DMS114 treated with DMSO at 0.1 percent for 48 hours (cell line): Measurements from ENCODE around the gene USP22.
"Not testable (repeated sequence)": the region's sequence is repeated elsewhere in the genome, so short reads cannot be mapped to it uniquely, and the experiment has no call there.

Experiments
- DNase-seq: peaks from one replicate; lab custom pipeline; 2025; ENCODE audit not compliant: unreplicated experiment; lab: John Stamatoyannopoulos, UW

USP22 gene

DNA sequence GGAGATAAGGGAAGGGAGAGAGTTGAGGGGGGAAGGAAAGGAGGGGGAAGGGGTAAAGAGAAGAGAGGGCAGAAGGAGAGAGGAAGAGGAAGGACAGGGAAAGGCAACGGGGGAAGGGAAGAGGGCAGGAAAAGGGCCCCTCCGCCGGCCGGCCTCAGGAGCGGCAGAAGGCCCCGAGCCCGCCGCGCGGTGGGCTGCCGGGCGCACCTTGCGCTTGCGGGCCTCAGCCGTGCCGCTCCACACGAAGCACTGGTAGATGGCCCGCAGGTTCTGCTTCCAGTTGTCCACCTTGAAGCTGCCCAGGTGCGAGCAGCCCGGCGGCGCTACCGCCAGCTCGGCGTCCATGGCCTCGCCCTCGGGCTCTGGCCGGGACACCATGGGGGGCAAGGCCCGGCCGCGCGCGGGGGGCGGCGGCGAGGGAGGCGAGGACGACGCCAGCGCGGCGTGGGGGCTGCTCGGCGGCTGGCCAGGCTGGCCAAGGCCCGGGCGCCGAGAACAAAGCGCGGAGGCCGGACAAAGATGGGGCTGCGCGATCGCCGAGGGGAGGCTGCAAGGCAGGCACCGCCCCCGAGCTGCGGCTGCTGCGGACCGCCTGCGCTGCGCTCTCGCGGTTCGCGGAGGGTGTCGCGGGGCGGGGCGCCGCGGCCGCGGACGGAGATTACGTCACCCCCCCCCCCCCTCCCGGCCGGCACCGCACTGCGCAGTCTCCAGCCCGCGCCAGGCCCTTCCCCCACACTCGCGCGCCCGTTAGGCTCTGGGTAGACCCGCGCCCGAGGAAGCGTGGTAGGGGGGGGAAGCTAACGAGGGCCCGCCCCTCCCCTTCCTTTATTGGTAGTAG lies at the start of gene USP22:
USP22 (minus strand) TSS at position 554 of the 838 bp plus-strand sequence; CDS start at position 378, 176 bp downstream.
- no peak for DNase-seq

DNA sequence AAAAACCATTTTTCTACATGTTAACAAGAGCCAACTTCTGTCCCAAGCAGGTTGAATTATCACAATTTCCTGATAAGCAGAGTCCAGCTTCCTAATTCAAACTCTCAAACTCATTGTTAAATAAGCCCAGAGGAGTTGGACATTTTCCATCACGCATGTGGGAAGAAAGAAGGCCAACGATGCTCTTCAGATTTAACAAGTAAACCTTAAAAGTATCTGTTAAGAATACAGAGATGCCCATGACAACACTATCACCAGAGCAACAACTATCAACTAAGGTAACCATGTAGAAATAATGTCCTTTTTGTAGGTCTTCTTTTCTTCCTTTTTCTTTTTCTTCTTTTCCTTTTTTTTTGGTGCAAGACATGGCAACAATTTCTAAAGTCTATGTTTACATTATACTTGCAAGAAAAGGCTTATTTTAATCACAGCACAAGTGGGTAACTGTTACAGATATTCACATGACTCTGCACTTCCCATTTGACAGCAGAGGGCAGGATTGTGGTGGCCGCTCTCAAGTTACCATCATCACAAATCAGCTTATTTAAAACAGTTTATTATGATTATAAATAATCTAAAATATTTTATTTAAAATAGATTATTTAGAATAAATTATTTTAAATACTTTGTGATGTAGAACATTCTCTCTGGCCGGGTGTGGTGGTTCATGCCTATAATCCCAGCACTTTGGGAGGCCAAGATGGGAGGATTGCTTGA lies 48.2 kb upstream of the USP22 start:
- no peak for DNase-seq

DNA sequence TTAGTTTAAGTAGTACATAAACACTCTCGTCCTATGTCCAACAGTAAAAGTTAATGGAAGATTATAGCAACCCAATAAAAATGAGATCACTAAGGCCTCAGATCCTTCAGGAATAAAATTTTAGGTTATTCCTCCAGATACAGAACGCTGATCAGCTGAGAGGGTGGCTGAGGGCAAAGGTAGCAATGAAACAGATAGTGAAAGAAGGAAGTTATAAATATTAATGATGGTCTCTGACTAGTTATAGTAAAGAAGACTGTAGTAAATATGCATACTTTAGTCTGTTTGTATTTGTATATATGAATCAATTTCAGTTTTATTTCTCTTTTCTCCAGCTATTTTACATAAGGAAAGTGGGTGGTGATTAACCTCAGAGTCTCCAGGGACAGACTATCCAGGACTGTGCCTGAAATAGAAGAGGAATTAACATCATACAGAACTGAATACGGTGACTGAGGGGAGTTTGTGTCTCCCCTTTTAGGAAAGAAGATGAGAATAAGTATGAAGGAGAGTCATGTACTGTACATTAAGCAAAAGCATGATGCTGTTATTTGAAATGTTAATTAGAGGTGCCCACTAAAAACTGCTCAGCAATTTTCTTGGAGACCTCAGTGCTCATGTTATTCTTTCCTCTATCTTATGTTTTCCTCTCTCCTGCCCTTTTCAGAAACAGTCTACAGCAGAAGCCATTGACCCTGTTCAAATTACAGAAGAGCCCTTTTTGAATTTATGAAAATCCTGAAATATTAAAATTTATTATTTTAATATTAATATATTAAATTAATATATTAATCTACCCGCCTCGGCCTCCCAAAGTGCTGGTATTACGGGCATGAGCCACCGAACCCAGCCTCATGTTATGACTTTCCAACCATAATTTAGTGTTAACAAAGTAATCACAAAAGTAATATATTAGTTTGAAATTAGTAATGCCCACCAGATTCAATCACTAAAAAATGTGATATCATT lies 47.4 kb upstream of the USP22 start:
- no peak for DNase-seq

DNA sequence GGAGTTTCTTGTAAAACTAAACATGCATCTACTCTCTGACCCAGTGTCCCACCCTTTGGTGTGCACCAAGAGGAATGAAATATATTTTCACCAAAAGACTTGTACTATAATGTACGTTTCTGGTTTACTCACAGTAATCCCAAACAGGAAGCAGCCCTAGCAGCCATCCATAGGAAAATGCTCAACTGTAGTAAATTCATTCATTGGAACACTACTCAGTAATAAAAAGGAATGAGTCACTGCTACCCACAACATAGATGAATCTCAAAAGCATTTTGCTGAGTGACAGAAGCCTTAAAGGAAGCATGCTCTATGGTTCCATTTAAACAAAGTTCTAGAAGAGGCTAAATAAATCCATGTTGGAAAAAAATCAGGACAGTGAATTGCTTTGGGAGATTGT lies 46.3 kb upstream of the USP22 start:
- DNase-seq, result no peak

DNA sequence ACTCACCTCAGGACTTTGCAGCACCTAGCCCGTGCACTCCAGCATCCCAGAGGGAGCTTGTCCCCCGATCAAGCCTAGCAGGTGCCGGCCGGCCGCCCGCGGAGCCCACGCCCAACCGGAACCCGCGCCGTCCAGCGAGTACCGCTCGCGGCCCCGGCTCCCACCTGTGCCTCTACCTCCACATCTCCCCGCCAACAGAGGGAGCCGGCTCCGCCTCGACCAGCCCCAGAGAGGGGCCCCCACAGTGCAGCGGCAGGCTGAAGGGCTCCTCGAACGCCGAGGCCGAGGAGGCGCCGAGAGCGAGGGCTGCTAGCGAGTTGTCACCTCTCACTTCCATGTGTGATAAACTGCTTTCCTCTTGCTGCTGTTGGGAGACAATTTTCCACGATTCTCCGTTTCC lies 42.9 kb upstream of the USP22 start:
- DNase-seq, result no peak

DNA sequence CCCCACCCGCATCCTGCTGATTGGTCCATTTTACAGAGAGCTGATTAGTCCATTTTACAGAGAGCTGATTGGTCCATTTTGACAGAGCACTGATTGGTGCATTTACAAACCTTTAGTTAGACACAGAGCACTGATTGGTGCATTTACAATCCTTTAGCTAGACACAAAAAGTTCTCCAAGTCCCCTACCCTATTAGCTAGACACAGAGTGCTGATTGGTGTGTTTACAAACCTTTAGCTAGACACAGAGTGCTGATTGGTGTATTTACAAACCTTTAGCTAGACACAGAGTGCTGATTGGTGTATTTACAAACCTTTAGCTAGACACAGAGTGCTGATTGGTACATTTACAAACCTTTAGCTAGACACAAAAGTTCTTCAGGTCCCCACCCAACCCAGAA lies 42.5 kb upstream of the USP22 start:
- DNase-seq, result not testable (repeated sequence)

DNA sequence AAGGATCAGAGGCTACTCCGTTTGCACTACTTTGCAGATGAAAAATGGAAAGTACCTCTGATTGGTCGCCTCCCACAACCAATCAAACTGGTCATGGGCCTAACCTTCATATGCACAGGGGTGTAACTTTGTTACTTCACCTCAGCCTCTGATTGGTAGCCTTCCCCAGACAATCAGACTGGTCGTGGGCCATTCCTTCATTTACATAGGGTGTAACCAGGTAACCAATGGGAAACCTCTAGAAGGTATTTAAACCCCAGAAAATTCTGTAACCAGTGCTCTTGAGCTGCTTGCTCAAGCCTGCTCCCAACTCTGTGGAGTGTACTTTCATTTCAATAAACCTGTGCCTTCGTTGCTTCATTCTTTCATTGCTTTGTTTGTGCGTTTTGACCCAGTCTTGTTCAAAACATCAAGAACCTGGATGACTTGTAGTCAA lies 39.2 kb upstream of the USP22 start:
- no peak for DNase-seq

DNA sequence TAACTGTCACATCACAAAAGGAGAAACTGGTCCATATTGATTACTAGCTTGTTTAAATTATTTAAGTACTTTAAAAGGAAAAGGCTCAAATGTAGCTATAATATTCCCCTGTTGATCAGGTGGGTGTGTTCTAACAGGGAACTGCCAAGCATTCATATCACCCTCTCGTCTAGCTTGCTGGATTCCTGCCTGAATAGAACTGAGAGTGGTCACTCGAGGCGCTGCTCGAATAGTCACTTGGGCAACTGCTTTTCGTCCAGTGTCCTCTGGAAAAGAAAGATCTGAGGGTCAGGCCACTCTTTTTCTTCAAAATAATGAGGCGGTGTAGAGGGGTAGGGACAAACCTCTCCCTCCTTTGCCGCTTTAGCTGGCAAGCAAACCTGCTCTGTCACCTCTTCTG lies 36.4 kb upstream of the USP22 start:
- no peak for DNase-seq

DNA sequence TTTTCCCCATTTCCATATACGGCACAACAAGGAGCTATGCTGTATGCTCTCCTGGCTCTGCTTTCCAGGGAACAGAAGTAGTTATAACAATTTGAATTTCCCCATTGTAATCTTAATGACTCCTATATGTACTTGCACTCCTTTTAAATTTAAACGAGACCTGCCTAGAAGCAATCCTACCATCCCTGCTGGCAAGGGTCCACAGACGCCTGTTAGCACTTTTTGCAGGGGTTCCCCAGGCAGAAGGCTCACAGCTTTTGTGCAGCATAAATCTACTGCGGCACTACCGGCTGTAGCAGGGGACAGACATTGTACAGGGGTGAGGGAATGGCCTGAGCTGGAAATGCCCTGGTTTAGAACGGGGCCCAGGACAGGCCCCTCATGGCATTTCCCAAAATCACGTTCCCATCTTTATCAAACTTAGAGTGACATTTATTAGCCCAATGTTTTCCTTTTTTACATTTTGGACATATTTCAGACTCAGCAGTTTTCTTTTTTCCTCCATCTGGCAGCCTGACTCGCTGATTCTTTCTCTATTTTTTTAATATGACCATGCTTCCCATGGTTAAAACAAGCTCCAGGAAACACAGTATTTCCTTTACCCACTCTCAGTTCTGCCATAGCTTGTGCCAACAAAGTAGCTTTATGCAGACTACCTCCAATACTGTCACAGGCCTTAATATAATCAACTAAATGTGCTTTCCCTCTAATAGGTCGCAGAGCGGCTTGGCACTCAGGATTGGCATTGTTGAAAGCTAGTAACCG lies 35.4 kb upstream of the USP22 start:
- no peak for DNase-seq

DNA sequence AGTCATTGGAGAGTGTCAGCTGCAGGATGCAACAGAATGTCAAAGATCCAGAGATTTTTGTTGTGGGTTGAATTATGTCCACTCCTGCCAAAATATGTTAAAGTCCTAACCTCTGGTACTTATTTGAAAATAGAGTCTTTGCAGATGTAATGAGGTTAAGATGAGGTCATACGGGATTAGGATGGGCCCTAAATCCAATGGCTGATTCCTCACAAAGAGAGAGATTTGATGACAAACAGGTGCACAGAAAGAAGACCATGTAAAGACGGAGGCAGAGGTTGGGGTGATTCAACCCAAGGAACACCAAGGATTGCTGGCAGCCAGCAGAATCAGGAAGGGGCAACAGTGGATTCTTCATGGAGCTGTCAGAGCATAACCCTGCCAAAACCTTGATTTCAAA lies 34.5 kb upstream of the USP22 start:
- DNase-seq, result no peak

DNA sequence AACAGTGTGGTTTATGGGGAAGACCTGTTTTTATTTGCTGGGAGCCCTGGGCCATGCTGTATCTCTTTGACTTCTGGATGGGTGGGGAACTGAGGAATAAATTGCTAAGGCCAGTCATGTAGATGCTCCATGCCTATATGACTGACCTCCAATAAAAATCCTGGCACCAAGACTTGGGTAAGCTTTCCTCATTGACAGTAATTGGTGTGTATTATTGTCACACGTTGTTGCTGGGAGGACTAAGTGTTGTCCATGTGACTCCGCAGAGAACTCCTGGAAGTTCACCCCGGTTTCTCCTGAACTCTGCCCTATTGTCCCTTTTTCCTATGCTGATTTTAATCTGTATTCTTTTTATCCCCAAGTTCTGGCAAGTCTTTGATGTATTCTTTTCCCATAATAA lies 33.4 kb upstream of the USP22 start:
- DNase-seq, result no peak

DNA sequence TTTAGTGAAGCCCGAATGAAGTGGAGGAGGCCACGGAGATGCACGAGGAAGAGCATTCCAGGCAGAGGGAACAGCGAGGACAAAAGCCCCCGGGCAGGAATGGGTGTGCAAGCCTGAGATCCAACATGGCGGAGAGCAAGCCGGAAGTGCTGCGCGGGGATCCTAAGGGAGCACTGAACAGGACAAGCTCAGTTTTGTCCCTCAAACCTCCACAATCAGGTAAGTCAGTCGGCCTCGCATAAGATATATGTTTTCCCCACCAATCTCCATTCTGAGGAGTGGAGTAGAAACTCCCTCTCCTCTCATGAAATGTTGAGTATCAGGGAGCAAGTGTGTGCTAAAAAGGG lies 32.9 kb upstream of the USP22 start:
- DNase-seq, result no peak

DNA sequence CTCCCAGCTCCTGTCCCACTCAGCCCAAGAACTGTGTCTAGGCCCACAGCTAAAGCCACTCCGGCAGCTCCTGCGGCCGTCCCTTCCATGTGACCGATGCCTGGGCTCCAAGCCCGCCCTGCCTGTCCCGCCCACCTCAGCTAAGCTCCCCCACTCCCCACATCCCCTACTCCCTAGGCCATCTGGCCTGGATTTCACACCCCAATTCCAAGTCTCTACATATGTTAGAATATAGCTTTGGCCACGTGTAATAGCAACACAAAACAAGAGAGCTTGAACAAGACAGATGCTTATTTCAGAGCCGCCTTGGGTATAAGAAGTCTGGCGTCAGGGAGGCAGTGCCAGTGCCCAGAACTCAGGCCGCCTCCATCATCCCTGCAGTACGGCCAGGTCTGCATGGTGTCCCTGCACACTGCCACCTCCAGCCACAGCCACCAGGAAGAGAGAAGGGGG lies 30.0 kb upstream of the USP22 start:
- no peak for DNase-seq

DNA sequence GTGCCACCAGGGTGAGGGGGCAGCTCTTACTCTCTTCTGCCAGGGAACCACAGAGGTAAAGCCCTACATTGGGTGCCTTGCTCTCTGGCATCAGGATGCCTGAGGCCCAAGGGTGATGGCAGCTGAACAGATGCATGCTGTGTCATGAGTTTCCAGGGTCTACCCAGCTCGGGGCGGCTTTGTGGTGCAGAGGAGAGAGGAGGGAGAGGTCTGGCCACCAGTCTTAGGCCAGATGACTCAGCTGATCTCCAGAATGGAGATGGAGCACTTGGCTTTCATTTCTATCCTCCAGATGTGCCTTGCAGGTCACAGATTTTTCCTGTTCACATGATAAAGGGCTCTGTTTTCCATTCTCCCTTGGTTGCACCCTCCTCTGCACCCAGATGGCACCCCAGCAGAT lies 23.6 kb upstream of the USP22 start:
- DNase-seq, result no peak

DNA sequence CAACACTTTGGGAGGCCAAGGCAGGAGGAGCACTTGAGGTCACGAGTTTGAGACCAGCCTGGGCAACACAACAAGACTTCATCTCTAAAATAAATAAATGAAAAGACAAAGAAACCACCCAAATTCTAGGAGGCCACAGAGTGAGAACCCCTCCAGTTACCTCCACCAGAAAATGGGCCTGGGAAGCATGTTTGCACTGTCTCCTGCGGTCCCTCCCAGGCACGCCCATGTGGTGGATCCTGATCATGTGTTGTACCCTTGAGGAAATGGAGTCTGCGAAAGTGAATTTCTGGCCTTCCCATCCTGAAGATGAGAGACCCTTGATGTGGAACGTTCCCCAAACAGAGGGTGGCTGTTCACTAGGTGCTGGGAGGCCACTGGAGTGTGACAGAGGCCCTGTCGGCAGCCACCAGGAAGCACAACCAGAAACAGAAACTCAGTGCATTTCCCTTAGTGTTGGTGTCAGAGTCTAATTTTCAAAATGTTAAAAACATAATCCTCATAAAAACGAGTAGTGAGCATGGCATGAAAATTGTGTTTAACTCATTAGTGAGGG lies 19.2 kb upstream of the USP22 start:
- DNase-seq, result no peak

DNA sequence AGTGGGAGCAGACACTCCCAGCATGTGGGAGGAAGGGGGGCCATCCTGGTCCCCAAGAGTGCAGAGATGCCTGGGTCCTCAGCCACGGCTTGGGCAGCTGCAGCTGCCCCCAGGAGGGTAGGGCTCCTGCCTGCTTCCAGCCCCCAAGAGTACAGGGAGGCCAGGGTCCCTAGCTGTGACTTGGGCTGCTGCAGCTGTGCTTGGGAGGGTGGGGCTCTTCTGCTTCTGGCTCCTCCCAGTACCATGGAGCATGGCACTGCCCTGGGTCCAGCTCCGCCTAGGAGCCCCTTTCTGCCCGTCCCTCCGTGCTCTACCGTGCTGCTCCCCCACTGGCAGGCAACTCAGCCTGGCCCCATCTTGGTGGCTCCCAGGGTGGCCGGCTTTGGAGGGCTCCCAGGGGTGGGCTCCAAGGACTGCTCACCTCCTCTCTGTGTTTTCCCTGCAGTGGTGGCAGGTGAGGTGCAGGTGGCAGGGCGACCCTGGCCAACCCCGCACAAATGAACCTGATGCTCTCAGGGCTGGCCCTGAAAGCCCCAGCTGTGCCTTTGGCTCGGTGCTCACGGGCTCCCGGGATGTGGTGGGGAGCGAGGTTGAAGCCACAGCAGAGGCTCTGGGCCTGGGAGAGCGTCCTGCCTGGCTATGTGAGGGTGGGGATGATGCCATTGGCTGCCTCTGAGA lies 18.5 kb upstream of the USP22 start:
- no peak for DNase-seq

DNA sequence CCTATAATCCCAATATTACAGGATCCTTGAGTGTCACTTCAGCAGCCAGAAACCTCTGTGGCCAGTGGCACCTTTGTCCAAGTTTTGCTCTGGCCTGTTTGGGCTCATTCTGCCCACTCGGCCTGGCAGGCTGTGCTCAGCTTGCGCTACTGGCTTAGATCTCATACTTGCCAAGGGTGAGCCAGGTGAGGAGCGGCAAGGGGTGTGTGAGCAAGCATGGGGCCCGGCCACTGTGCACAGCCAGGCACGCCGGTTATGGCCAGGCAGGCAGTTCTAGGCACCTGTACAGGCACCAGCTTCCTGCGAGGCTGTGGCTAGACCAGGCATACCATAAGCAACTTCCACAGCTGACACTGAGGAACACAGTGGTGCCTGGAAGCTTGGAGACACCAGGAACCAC lies 16.9 kb upstream of the USP22 start:
- DNase-seq, result no peak

DNA sequence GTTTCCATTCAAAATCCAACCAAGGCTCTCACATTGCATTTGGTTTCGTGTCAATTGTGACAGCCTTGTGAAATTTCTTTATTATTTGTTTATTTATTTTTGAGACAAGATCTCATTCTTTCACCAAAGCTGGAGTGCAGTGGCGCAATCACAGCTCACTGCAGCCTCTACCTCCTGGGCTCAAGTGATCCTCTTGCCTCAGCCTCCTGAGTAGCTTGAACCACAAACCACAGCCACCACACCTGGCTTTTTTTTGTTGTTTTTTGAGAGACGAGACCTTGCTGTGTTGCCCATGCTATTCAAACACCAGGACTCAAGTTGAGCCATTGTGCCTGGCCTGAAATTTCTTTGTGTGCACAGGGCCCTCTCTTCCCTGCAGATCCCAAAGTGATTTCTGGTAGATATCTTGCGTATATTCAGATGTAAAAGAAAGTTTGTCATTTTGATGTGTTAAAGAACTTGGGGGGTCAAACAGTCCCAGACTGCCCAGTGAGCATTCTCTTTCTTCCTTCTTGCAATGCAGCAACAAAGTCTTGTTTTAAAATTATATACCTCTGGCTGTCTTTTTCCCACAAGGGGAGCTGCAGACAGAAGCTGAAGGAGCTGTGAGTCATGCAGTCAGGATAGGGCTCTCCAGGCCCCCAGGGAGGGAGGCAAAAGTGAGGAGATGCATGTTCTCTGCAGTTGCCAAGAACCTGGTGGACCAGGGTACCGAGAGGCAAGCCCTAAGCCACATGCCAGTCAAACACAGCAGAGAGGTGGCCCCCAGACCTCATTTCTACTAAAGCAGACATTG lies 15.5 kb upstream of the USP22 start:
- no peak for DNase-seq

DNA sequence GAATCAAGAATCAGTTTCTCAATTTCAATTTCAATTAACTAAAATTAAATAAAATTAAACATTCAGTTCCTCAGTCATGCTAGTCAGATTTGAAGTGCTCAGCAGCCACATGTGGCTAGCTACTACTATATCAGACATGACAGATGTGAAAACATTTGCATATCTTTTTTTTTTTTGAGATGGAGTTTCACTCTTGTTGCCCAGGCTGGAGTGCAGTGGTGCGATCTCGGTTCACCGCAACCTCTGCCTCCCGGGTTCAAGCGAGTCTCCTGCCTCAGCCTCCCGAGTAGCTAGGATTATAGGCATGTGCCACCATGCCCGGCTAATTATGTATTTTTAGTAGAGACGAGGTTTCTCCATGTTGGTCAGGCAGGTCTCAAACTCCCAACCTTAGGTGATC lies 10.2 kb upstream of the USP22 start:
- DNase-seq, result not testable (repeated sequence)
